Tracheal epithelial cell (primary cell): ENCODE data around the gene PCDHGB1. TPM values are rescaled to one million over a fixed set of nuclear protein-coding genes. Genes with fewer than 3 reads are reported as not detected.

Experiments
- total RNA-seq: library from RNA; depleted of rRNA; stranded (reverse); fragments of >200 nt; gene quantifications from 2 replicates; pipeline ENCODE4 v1.2.1, GENCODE V29; 2014

Gene PCDHGB1
- 0.21 and 0.24 TPM in 2 replicates for total RNA-seq

DNA sequence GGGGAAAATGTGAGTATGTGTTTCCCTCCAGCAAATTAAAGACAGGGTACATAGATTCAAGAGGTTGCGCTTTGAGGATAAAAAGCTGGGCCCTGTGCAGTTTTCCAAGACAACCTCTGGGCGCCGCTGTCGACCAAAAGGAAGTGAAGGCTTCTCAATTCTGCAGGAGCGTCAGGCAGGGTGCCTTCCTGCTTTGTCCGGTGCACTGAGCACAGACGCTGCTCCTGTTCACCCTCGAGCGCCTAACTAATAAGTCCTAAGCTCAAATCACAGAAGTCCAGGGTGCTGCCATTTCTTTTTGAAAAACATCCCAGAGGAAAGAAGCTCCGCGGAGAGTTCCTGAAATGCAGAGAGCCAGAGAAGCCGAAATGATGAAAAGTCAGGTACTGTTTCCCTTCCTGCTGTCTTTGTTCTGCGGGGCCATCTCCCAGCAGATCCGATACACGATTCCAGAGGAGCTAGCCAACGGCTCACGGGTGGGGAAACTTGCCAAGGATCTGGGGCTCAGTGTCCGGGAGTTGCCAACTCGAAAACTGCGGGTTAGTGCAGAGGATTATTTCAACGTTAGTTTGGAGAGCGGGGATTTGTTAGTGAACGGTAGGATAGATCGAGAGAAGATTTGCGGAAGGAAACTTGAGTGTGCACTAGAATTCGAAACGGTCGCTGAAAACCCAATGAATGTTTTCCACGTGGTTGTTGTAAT, at the start of gene PCDHGB1:
Gene PCDHGB1, plus strand, starts transcription at position 183 of the 703 bp plus-strand sequence. Its CDS starts 162 bp downstream, at position 345.

DNA sequence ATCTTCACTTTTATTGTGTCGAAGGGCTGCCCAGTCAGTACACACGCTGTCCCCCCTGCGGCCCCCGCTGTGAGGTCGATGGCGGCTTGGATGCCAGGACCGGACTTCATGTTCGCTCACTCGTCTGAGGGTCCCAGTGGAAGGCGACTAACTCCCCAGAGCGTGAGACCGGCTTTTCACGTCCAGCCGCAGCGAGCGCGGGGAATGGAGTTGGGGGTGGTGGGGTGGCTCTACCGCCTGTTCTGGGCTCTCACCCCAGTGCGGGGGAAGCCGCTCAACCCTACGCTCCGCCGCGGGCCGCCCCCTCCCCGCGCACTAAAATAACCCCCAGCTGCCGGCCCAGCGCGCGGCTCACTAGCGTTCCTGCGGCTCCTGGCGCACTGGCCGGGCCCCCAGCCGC, 46.1 kb upstream of the PCDHGB1 start, which contains the start of gene SLC25A2:
Gene SLC25A2, minus strand, starts transcription at position 294 of the 400 bp plus-strand sequence. Its CDS starts 184 bp downstream, at position 110.

DNA sequence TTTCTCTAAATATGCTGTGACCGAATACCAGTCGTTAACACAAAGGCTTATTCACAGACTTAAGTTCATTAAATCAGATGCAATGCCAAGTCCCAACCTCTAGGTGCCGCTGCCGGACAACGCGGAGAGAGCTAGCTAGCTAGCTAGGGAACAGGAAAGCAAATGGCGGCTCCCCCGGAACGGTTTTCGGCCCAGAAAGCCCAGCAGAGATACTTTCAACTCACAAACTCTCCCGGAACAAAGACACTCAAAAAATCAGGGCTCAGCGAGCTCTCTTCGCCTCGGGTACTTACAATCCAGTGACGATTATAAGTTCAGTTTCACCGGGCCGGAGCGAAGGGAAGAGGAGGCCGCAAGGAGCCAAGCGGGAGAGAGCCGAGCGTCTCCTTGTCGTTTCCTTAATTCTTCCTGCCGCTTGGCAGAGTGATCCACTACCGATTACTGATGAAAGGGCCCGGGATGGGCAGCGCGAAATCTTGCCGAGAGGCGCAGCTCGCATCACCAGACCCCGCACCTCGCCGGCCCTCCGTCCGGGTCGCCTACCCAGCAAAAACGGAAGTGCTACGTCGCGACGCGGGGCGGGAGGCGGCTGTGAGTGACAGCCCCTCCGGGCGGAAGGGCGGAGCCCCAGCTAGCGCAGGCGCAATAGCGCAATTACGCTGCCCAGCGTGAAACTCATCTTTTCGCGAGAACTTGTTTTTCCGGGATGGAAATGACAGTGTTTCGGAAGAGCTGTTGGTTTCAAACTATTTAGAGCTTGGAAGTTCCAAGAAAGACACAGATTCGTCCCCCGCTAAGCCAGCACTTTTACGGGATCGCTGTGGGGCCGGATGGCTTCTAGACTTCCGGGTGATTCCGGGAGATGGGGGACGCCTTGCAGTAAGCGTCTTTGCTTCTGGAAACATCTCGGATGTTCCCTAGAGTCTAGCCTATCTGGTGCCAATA, 29.4 kb upstream of the PCDHGB1 start, which contains the start of gene TAF7:
Gene TAF7, minus strand, starts transcription at position 560 of the 945 bp plus-strand sequence. CDS start 740 bp downstream, outside the sequence.

DNA sequence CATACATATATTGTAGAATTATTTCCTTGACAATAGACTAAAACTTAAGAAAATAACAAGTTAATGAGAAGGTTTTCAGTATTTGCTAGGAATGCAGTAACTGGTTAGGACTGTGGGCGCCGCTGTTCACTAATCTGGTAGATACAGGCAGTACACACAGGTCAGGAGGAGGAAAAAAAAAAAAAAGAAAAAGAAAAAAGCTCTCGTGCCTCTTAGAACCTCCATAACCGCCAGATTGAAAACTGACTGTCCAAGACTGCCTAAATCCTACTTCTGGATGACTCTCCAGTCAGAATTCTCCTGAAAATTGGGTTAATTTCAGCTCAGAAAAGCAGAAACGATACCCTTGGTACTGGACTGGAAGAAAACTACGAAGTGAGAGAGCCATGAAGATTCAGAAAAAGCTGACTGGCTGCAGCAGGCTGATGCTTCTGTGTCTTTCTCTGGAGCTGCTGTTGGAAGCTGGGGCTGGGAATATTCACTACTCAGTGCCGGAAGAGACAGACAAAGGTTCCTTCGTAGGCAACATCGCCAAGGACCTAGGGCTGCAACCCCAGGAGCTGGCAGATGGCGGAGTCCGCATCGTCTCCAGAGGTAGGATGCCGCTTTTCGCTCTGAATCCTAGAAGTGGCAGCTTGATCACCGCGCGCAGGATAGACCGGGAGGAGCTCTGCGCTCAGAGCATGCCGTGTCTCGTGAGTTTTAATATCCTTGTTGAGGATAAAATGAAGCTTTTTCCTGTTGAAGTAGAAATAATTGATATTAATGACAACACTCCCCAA, 19.4 kb upstream of the PCDHGB1 start, which contains the start of gene PCDHGA1:
Gene PCDHGA1, plus strand, starts transcription at position 216 of the 782 bp plus-strand sequence.

DNA sequence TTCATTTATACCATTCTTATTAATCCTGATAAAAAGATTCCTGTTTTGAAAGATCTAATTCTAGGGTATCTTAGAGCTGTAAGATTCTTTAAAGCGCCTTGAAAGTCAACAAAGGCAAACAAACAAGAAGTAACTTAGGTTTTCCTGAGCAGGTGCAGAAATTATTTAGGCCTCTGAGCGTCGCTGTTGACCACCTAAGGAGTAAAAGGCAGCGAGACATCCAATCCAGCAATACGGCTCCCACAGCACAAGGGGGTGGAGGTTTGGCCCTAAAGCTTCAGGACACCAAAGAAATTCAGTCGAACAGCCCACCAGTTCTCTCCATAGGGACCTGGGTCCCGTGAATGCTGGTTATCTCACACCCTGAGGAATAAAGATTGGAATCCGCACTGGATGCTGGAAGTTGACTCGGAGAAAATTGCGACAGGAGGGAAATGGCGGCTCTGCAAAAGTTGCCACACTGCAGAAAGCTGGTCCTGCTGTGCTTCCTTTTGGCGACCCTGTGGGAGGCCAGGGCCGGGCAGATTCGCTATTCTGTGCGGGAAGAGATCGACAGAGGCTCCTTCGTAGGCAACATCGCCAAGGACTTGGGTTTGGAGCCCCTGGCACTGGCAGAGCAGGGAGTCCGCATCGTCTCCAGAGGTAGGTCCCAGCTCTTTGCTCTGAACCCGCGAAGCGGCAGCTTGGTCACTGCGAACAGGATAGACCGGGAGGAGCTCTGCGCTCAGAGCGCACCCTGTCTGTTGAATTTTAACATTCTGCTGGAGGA, 11.2 kb upstream of the PCDHGB1 start, which contains the start of gene PCDHGA2:
Gene PCDHGA2, plus strand, starts transcription at position 223 of the 769 bp plus-strand sequence.

DNA sequence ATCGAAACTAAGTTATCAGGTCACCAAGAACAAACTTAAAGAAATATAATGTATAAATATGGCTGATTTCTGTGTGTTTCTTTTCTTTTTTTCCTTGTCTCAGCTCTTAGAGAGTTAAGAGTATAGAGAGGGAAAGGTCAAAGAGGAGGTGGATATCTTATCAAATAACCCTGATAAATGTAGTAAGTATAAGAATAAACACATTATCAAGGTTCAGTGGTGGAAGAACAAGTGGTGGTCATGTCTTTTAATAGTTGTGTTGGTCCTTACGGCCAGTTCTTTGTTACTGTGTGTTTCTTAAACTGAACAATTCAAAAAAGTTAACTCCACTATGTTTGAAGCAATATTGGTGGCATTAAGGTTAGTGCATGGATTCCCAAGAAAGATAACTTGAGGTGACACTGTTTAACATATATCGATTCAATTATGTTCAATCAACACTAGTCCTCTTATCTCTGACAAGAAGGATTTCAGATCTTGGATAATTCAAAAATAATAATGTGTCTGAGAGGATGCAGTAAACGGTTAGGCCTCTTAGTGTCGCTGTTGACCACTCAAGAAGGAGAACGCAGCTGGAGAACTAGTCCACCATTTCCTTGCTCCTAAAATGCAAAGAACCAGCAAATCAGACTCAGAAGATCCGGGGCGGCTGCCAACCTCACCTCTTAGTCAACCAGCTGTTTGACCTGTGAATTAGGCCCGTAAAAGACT, 6.5 kb upstream of the PCDHGB1 start, which contains the start of gene PCDHGA3:
Gene PCDHGA3, plus strand, starts transcription at position 588 of the 711 bp plus-strand sequence. CDS start 205 bp downstream, outside the sequence.

DNA sequence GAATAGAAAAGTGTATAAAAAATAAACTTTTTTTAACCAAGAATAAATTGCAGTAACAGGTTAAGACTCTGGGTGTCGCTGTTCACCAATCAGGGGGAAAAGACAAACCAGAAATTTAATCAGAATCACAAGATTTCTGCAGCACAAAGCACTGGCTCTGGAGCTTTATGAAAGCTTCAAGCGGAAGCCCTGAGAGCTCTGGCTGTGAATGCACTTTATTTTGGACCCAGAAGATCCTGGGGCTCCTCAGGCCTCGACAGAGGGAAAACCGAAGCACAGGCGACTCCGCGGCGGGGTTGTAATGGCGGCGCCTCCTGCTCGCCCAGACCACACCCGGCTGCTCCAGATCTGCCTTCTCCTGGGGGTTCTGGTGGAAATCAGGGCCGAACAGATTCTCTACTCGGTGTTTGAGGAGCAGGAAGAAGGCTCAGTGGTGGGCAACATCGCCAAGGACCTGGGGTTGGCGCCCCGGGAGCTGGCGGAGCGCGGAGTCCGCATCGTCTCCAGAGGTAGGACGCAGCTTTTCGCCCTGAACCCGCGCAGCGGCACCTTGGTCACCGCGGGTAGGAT, 5.1 kb downstream of the PCDHGB1 start, which contains the start of gene PCDHGA4:
Gene PCDHGA4, plus strand, starts transcription at position 122 of the 570 bp plus-strand sequence. Its CDS starts 87 bp downstream, at position 209.

DNA sequence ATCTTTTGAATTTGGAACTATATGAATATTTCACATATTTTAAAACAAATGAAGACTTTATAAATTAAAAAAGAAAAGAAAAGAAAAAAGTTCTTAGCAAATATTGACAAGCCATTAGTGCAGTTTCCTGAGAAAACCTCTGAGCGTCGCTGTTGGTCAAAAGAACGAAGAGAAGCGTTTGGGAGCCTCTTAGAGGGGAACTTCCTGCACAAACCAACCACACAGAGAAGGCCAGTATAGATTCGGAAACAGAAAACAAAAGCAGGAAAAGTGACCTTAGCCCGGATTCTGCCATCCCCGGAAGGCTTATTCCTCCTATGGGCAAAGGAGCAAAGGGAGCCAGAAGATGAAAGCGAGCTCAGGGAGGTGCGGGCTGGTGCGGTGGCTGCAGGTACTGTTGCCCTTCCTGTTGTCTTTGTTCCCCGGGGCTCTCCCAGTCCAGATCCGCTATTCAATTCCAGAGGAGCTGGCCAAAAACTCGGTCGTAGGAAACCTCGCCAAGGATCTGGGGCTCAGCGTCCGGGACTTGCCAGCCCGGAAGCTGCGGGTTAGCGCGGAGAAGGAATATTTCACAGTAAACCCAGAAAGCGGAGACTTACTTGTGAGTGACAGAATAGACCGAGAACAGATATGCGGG, 10.0 kb downstream of the PCDHGB1 start, which contains the start of gene PCDHGB2:
Gene PCDHGB2, plus strand, starts transcription at position 205 of the 637 bp plus-strand sequence. Its CDS starts 142 bp downstream, at position 347.

DNA sequence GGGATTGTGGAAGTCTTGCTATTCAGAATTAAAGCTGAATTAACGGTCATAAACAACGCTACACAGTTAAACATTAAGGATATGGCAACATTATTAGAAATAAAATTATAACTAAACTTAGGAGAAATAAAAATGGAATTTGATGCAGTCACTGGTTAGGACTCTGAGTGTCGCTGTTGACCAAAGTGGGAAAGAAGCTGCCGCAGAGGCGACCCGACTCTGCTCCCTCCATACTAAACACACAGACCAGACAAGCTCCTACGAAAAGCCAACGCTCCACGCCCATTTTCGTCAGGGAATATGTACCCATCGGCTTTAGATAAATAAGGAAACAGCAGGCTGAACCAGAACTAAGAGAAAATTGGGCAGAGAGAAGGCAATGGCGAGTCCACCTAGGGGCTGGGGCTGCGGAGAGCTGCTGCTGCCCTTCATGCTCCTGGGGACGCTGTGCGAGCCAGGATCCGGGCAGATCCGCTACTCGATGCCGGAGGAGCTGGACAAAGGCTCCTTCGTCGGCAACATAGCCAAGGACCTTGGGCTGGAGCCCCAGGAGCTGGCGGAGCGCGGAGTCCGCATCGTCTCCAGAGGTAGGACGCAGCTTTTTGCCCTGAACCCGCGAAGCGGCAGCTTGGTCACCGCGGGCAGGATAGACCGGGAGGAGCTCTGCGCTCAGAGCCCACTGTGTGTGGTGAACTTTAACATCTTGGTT, 14.2 kb downstream of the PCDHGB1 start, which contains the start of gene PCDHGA5:
Gene PCDHGA5, plus strand, starts transcription at position 211 of the 709 bp plus-strand sequence. Its CDS starts 169 bp downstream, at position 380.

DNA sequence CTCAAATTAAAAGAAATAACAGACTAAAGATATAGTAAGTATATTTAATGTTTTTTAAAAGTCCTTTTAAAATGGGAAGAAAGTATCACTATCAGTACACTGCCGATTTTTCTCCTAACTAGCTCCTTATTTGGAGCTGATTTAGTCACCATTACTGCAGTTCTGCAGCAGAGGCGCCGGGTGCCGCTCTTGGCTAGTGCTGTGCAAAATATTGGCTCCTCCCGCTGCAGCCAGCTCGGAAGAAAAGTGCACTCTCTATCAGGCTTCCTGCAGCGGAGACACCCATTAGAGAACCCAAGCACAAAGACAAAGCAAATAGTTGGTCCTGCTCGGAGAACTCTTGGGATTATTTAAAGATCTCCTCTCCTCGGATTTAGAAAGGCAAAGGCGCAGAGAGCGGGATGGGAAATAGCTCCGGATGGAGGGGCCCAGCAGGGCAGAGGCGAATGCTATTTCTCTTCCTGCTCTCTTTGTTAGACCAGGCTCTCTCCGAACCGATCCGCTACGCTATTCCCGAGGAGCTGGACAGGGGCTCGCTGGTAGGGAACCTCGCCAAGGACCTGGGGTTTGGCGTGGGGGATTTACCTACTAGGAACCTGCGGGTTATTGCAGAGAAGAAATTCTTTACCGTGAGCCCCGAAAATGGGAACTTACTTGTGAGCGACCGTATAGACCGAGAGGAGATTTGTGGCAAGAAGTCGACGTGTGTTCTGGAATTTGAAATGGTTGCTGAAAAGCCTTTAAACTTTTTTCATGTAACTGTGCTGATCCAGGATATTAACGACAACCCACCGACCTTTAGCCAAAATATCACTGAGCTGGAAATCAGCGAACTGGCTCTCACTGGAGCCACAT, 20.3 kb downstream of the PCDHGB1 start, which contains the start of gene PCDHGB3:
Gene PCDHGB3, plus strand, starts transcription at position 249 of the 855 bp plus-strand sequence. Its CDS starts 153 bp downstream, at position 402.

DNA sequence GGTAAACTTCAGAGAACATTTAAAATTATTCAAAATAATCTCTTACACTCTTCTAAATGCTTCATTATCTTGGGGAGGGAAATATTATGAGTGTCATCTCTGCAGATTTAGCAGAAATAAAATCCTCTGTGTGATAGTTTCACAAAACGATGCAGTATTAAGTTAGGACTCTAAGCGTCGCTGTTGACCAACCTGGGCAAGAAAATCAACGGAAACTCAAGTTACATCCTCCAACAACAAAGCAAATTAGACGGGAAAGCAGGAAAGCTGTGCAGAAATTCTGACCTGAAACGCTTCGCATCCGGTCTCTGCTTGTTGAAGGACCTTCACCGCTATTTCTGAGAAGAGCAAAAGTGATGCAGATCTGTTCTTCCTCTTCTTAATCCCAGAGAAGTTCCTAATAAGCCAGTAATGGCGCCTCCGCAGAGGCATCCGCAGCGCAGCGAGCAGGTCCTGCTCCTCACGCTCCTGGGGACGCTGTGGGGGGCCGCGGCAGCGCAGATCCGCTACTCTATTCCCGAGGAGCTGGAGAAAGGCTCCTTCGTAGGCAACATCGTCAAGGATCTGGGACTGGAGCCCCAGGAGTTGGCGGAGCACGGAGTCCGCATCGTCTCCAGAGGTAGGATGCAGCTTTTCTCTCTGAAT, 23.9 kb downstream of the PCDHGB1 start, which contains the start of gene PCDHGA6:
Gene PCDHGA6, plus strand, starts transcription at position 219 of the 645 bp plus-strand sequence. Its CDS starts 193 bp downstream, at position 412.

DNA sequence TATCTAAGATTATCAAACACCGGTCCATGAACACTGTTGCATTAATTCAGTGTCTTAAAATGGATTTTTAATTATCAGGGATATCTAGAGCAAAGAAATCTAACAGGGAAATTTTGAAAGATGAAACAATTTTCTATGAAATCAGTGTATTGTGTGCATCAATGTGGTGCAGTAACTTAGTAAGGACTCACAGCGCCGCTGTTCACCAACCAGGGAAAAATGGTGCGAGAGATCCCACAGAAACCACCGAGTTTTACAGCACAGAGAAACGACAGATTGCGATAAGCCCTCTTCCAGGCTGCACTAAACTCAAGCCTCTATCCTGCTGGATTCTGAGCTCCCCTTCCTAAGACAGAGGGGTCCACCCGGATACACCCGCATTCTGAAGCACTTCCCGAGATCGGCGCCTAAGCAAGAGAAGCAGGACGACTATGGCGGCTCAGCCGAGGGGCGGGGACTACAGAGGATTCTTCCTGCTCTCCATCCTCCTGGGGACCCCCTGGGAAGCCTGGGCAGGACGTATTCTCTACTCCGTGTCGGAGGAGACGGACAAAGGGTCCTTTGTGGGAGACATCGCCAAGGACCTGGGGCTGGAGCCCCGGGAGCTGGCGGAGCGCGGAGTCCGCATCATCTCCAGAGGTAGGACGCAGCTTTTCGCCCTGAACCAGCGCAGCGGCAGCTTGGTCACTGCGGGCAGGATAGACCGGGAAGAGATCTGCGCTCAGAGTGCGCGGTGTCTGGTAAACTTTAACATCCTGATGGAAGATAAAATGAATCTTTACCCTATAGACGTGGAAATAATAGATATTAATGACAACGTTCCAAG, 32.8 kb downstream of the PCDHGB1 start, which contains the start of gene PCDHGA7:
Gene PCDHGA7, plus strand, starts transcription at position 274 of the 826 bp plus-strand sequence. Its CDS starts 158 bp downstream, at position 432.

DNA sequence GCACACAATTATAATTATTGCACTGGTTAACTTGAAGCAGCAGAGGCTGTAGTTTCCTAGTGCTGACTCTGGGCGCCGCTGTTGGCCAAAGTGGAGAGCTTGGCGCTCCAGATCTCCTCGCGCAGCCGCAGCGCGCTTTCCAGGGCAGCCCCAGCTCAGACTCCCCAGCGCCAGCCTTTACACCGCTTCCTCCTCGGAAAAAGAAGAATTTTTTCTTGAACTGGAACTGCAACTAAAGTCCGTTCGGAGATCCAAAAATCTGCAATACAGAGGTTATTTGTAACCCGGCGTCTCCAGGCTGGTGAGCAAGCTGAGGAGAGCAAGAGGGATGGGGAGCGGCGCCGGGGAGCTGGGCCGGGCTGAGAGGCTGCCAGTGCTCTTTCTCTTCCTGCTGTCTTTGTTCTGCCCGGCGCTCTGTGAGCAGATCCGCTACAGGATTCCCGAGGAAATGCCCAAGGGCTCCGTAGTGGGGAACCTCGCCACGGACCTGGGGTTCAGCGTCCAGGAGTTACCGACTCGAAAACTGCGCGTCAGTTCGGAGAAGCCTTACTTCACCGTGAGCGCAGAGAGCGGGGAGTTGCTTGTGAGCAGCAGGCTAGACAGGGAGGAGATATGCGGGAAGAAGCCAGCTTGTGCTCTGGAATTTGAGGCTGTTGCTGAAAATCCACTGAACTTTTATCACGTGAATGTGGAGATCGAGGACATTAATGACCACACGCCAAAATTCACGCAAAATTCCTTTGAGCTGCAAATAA, 37.8 kb downstream of the PCDHGB1 start, which contains the start of gene PCDHGB4:
Gene PCDHGB4, plus strand, starts transcription at position 142 of the 755 bp plus-strand sequence. Its CDS starts 187 bp downstream, at position 329.

DNA sequence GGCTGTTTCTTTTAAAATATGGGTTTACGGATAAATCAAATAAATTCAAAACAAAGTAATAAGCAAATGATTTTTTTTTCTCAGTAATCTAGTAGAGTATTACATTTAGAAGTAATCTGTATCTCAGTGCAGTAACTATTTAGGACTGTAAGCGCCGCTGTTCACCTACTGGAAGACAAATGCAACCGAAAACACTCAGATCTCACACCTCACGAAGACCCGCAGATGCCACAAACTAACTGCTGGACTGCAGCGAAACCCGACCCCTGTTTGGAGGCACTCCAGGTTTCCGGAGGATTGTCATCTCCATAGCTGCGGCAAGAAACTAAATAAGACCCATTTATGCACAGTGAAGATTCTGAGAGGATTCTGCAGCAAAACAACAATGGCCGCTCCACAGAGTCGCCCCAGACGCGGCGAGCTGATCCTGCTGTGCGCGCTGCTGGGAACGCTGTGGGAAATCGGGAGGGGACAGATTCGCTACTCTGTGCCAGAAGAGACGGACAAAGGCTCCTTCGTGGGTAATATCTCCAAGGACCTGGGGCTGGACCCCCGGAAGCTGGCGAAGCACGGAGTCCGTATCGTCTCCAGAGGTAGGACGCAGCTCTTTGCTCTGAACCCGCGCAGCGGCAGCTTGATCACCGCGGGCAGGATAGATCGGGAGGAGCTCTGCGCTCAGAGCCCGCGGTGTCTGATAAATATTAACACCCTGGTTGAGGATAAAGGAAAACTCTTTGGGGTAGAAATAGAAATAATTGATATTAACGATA, 42.7 kb downstream of the PCDHGB1 start, which contains the start of gene PCDHGA8:
Gene PCDHGA8, plus strand, starts transcription at position 205 of the 770 bp plus-strand sequence. Its CDS starts 181 bp downstream, at position 386.

